ENCODE results near the gene HYAL2. TPM values are rescaled to one million over a fixed set of nuclear protein-coding genes. Genes with fewer than 3 reads are reported as not detected.

HYAL2 gene
- total and polyA plus RNA-seq, 10 of the 15 experiments (the other 5 are each of a cell fraction or from before 2014, with no cell fraction given), result 0.06 to 21.8 (median 12.7) TPM

- TF ChIP-seq MEF2A (IDR thresholded peaks at IDR 0.05; ENCODE audit: insufficient read depth, low read depth, low read length) (no peak), ATF7 (IDR thresholded peaks at IDR 0.05; ENCODE audit: low read depth) (no peak), SIX5 (IDR thresholded peaks at IDR 0.05; ENCODE audit: low read depth, low read length, severe bottlenecking) (no peak)
Measured at GRCh38 chr3:50269460-50269859, 53.1 kb downstream of the HYAL2 start (continued).

- ATAC-seq (no peak), FAIRE-seq (no peak), DNase-seq (ENCODE audit: low read depth, low spot score) (no peak)
- ChIA-PET RAD21 (ENCODE audit: unreplicated experiment) (interaction anchor here (0.5 kb wide), 1 partner anchor 444 kb away, joined by 3 read pairs; no protein-coding TSS in a partner anchor), SMC1A (ENCODE audit: uncharacterized antibody, unreplicated experiment) (no interaction called here), POLR2A (interaction anchor here (0.6 kb wide), 1 partner anchor 68 kb away, joined by 3 read pairs; no protein-coding TSS in a partner anchor), CTCF (interaction anchor here (1.0 to 1.9 kb wide), 3 partner anchors 9 to 42 kb away, joined by 4 to 7 read pairs (median 4); no protein-coding TSS in a partner anchor)
- H3K27ac ChIP-seq (ENCODE audit: control insufficient read depth, insufficient read depth), result no peak within 1 kb of the TSS
- no peak within 1 kb of the TSS for H3K4me2 ChIP-seq (ENCODE audit: control insufficient read depth, insufficient read depth)
- H3K9ac ChIP-seq (ENCODE audit: control insufficient read depth, insufficient read depth, low read length), result no peak within 1 kb of the TSS
- H3K4me1 ChIP-seq (ENCODE audit: control insufficient read depth, insufficient read depth, low read length), result peaks cover 6% of the 10 kb centered on the region
- no TSS peak for BruUV-seq (replicated peaks)
- WGBS (ENCODE audit: insufficient coverage, insufficient replicate concordance, low lambda C conversion rate, missing lambda C conversion rate), result 36% methylated on average over 21 of the region's 21 CpGs
- no peaks in the 10 kb centered on the region for H3K79me2 ChIP-seq (ENCODE audit: control insufficient read depth, insufficient read depth, low read length)
- H2AFZ ChIP-seq (ENCODE audit: control insufficient read depth, low read depth, low read length), result no peak within 1 kb of the TSS
- intact Hi-C loops (cut with micrococcal nuclease; ENCODE audit: unreplicated experiment) (no loop called here), in situ Hi-C loops (cut with MboI) (no loop called here)
- H4K20me1 ChIP-seq (ENCODE audit: control insufficient read depth, insufficient read depth), result no peaks in the 10 kb centered on the region
- peaks cover 0 to 4% of the 10 kb centered on the region in 2 experiments; a peak in 2 of 4 replicates for H3K27me3 ChIP-seq (replicated peaks in 1 of 2; ENCODE audit: control insufficient read depth in 2 of 2, insufficient read depth in 2 of 2, low read length in 1 of 2)
- no peaks in the 10 kb centered on the region for H3K9me3 ChIP-seq (replicated peaks; ENCODE audit: control insufficient read depth, insufficient read depth, low read length)
- TF ChIP-seq GATAD2B (conservative IDR thresholded peaks at IDR 0.05; ENCODE audit: low read depth), result no peak
- TF ChIP-seq JUNB (IDR thresholded peaks at IDR 0.05), result no peak
- TF ChIP-seq HSF1 (IDR thresholded peaks at IDR 0.05; ENCODE audit: low read depth, low read length), result no peak
- TF ChIP-seq RUNX3 (IDR thresholded peaks at IDR 0.05; ENCODE audit: low read length), result no peak
- no peak for TF ChIP-seq ATF2 (IDR thresholded peaks at IDR 0.05; ENCODE audit: low read length)
- TF ChIP-seq HDAC2 (IDR thresholded peaks at IDR 0.05), result no peak
- no peak for TF ChIP-seq CREM (IDR thresholded peaks at IDR 0.05; ENCODE audit: low read depth)
- no peak for TF ChIP-seq FOXK2 (IDR thresholded peaks at IDR 0.05)
- no peak for TF ChIP-seq CBX3 (IDR thresholded peaks at IDR 0.05; ENCODE audit: borderline replicate concordance, low read depth)
- no peak for TF ChIP-seq SUPT20H (IDR thresholded peaks at IDR 0.05; ENCODE audit: borderline replicate concordance, control insufficient read depth, low read depth, low read length)
- TF ChIP-seq RELB (IDR thresholded peaks at IDR 0.05; ENCODE audit: low read depth), result no peak
- no peak for TF ChIP-seq YY1 (IDR thresholded peaks at IDR 0.05; ENCODE audit: low read depth, low read length)
- TF ChIP-seq SIN3A (IDR thresholded peaks at IDR 0.05; ENCODE audit: low read depth, low read length), result no peak
- no peak for TF ChIP-seq SIX5 (IDR thresholded peaks at IDR 0.05; ENCODE audit: low read depth, low read length, severe bottlenecking)
- TF ChIP-seq ZNF217 (IDR thresholded peaks at IDR 0.05), result no peak
- H3K36me3 ChIP-seq (ENCODE audit: control insufficient read depth in 2 of 2, insufficient read depth in 2 of 2, low read length in 1 of 2), result no peaks in the 10 kb centered on the region
- H3K4me3 ChIP-seq, result no peak within 1 kb of the TSS
Measured at GRCh38 chr3:50268703-50269451, 53.7 kb downstream of the HYAL2 start, which contains the start of gene SEMA3B. Gene SEMA3B (plus strand): TSS chr3:50269147. CDS start chr3:50269241, 94 bp downstream.
